Ishikawa (cell line): ENCODE data around the gene ALDH1L1.

Experiments used
- CEBPB ChIP-seq: IDR thresholded peaks from 2 replicates; pipeline ENCODE4 v1.6.1; 2012
- CREB1 ChIP-seq: IDR thresholded peaks from 2 replicates; pipeline ENCODE4 v1.6.1; 2012; ENCODE audit warnings: low read depth
- EGR1 ChIP-seq: IDR thresholded peaks from 2 replicates; pipeline ENCODE4 v1.6.1; 2012
- EP300 ChIP-seq: IDR thresholded peaks from 2 replicates; pipeline ENCODE4 v1.6.1; 2012; ENCODE audit warnings: borderline replicate concordance
- FOXM1 ChIP-seq: IDR thresholded peaks from 2 replicates; pipeline ENCODE4 v1.6.1; 2012; ENCODE audit warnings: low read depth, borderline replicate concordance
- NFIC ChIP-seq: IDR thresholded peaks from 2 replicates; pipeline ENCODE4 v1.6.1; 2012
- RAD21 ChIP-seq: IDR thresholded peaks from 2 replicates; pipeline ENCODE4 v1.6.1; 2012; ENCODE audit warnings: low read depth
- REST ChIP-seq: IDR thresholded peaks from 2 replicates; pipeline ENCODE4 v1.6.1; 2012; ENCODE audit warnings: low read depth, mild to moderate bottlenecking
- TCF12 ChIP-seq: IDR thresholded peaks from 2 replicates; pipeline ENCODE4 v1.6.1; 2012; ENCODE audit warnings: low read depth
- YY1 ChIP-seq: IDR thresholded peaks from 2 replicates; pipeline ENCODE4 v1.6.1; 2012; ENCODE audit warnings: low read depth
- ZBTB7A ChIP-seq: IDR thresholded peaks from 2 replicates; pipeline ENCODE4 v1.6.1; 2012; ENCODE audit warnings: low read depth
- TF ChIP-seq, protein P1 (sequence below): IDR thresholded peaks from 2 replicates; pipeline ENCODE4 v1.6.1; 2012

GRCh38 chr3:126070146-126070545, 110.2 kb downstream of the ALDH1L1 start:
- no peak for TF ChIP-seq YY1
- no peak for TF ChIP-seq REST
- no peak for TF ChIP-seq EP300
- no peak for TF ChIP-seq EGR1
- TF ChIP-seq, protein P1, sequence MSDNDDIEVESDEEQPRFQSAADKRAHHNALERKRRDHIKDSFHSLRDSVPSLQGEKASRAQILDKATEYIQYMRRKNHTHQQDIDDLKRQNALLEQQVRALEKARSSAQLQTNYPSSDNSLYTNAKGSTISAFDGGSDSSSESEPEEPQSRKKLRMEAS, result no peak
- TF ChIP-seq RAD21, result no peak
- TF ChIP-seq CREB1, result no peak
- no peak for TF ChIP-seq FOXM1
- no peak for TF ChIP-seq NFIC
- no peak for TF ChIP-seq ZBTB7A
- TF ChIP-seq CEBPB, result no peak
- TF ChIP-seq TCF12, result no peak
